GM12878 (cell line): Measurements from ENCODE around the gene CYP51A1. TPM values are rescaled to one million over a fixed set of nuclear protein-coding genes. Genes with fewer than 3 reads are reported as not detected.

ENCODE experiments used
- BHLHE40 ChIP-seq, 2 experiments: fragments of 450-650 bp in 1 of 2; IDR thresholded peaks; 2 replicates each; pipeline ENCODE4 v1.6.1; 2011 to 2017; ENCODE audit warnings: low read depth in 2 of 2, borderline replicate concordance in 1 of 2, improper control_type of control experiment in 1 of 2, low read length in 1 of 2, mild to moderate bottlenecking in 1 of 2
- CBX5 ChIP-seq: sonication (generic); IDR thresholded peaks from 2 replicates; pipeline ENCODE4 v1.6.1; 2016; ENCODE audit warnings: low read depth, moderate library complexity, mild to moderate bottlenecking, inconsistent platforms
- CHD1 ChIP-seq: IDR thresholded peaks from 2 replicates; pipeline ENCODE4 v1.6.1; 2012; ENCODE audit warnings: low read depth, low read length, improper control_type of control experiment
- EED ChIP-seq: sonication (generic); IDR thresholded peaks from 2 replicates; pipeline ENCODE4 v1.6.1; 2016; ENCODE audit warnings: antibody characterized with exemption, low read depth
- EP300 ChIP-seq, 2 experiments: fragments of 150-350 bp in 1 of 2; IDR thresholded peaks; 2 replicates each; pipeline ENCODE4 v1.6.1; 2011 to 2012; ENCODE audit warnings: low read depth in 2 of 2, low read length in 2 of 2, borderline replicate concordance in 1 of 2, improper control_type of control experiment in 1 of 2, inconsistent platforms in 1 of 2; ENCODE audit not compliant: control insufficient read depth in 1 of 2
- FOXM1 ChIP-seq: IDR thresholded peaks from 2 replicates; pipeline ENCODE4 v1.6.1; 2012; ENCODE audit warnings: low read depth, mild to moderate bottlenecking, inconsistent platforms, low read length, moderate library complexity
- MAX ChIP-seq: IDR thresholded peaks from 2 replicates; pipeline ENCODE4 v1.6.1; 2012; ENCODE audit warnings: low read depth, low read length, improper control_type of control experiment
- MEF2A ChIP-seq: IDR thresholded peaks from 2 replicates; pipeline ENCODE4 v1.6.1; 2011; ENCODE audit warnings: low read depth, mild to moderate bottlenecking, low read length, moderate library complexity; ENCODE audit not compliant: insufficient read depth
- MYB ChIP-seq: fragments of 150-350 bp; IDR thresholded peaks from 2 replicates; pipeline ENCODE4 v1.6.1; 2014; ENCODE audit warnings: mild to moderate bottlenecking, low read depth, low read length, borderline replicate concordance
- MYC ChIP-seq: IDR thresholded peaks from 2 replicates; pipeline ENCODE4 v1.6.1; 2011; ENCODE audit warnings: mild to moderate bottlenecking, low read length, moderate library complexity, inconsistent platforms; ENCODE audit not compliant: insufficient read depth, insufficient replicate concordance, insufficient read length, severe bottlenecking
- PAX8 ChIP-seq: fragments of 450-650 bp; IDR thresholded peaks from 2 replicates; pipeline ENCODE4 v1.6.1; 2017; ENCODE audit warnings: mild to moderate bottlenecking, moderate library complexity
- POLR2AphosphoS2 ChIP-seq: IDR thresholded peaks from 2 replicates; pipeline ENCODE4 v1.6.1; 2011; ENCODE audit warnings: low read depth, mild to moderate bottlenecking, low read length, improper control_type of control experiment, moderate library complexity
- POU2F2 ChIP-seq: IDR thresholded peaks from 3 replicates; pipeline ENCODE4 v1.6.1; 2011; ENCODE audit warnings: low read depth, mild to moderate bottlenecking, low read length, borderline replicate concordance
- RB1 ChIP-seq: fragments of 450-650 bp; formaldehyde crosslinking; IDR thresholded peaks from 2 replicates; pipeline ENCODE4 v1.6.1; 2017; ENCODE audit warnings: mild to moderate bottlenecking, borderline replicate concordance
- RBBP5 ChIP-seq: fragments of 200-600 bp; sonication (generic); conservative IDR thresholded peaks from 2 replicates; pipeline ENCODE4 v1.6.1; 2016
- SUZ12 ChIP-seq: fragments of 200-600 bp; sonication (generic); IDR thresholded peaks from one replicate; pipeline ENCODE4 v1.6.1; 2018; ENCODE audit warnings: antibody characterized with exemption, mild to moderate bottlenecking; ENCODE audit not compliant: unreplicated experiment
- TARDBP ChIP-seq: IDR thresholded peaks from 2 replicates; pipeline ENCODE4 v1.6.1; 2016; ENCODE audit warnings: borderline replicate concordance
- TCF3 ChIP-seq: IDR thresholded peaks from 2 replicates; pipeline ENCODE4 v1.6.1; 2012; ENCODE audit warnings: low read depth, mild to moderate bottlenecking, low read length, borderline replicate concordance; ENCODE audit not compliant: insufficient read depth
- ZSCAN29 ChIP-seq: fragments of 450-650 bp; IDR thresholded peaks from 2 replicates; pipeline ENCODE4 v1.6.1; 2017; ENCODE audit warnings: mild to moderate bottlenecking, moderate library complexity
- polyA plus RNA-seq, 11 experiments: library from polyadenylated mRNA; depleted of rRNA in 4 of 11; unstranded in 6 of 11; stranded (reverse) in 5 of 11; fragments of >200 nt; fragmentation: Nextera tagmentation in 4 of 11; fragmentation: Illumina TruSeq in 1 of 11; extraction: Ambion mirVana in 4 of 11; extraction: Trizol in 1 of 11; gene quantifications; 1 replicate in 1 of 11; 2 replicates in 10 of 11; pipeline versions ENCODE4 v1.2.1 to v1.2.3, GENCODE V29; 2011 to 2016; ENCODE audit warnings: inconsistent platforms in 2 of 11, missing spikeins in 2 of 11, low read depth in 1 of 11
- total RNA-seq, 4 experiments: library from RNA; depleted of rRNA in 3 of 4; stranded (reverse); fragments of >200 nt in 3 of 4; fragmentation: Illumina TruSeq in 1 of 4; extraction: Trizol in 1 of 4; gene quantifications; 2 replicates each; pipeline versions ENCODE4 v1.2.1 to v1.2.3, GENCODE V29; 2013 to 2021
- TF ChIP-seq, protein P1 (sequence below): IDR thresholded peaks from 2 replicates; pipeline ENCODE4 v1.6.1; 2012; ENCODE audit warnings: improper control_type of control experiment, low read depth, low read length; ENCODE audit not compliant: insufficient replicate concordance
- TF ChIP-seq, protein P2 (sequence below): fragments of 450-650 bp; IDR thresholded peaks from 2 replicates; pipeline ENCODE4 v1.6.1; 2017; ENCODE audit warnings: antibody characterized with exemption, mild to moderate bottlenecking, moderate library complexity

Gene CYP51A1
- total and polyA plus RNA-seq, 10 of the 15 experiments (the other 5 are each of a cell fraction or from before 2014, with no cell fraction given): 21.5 to 113 (median 61.8) TPM

DNA sequence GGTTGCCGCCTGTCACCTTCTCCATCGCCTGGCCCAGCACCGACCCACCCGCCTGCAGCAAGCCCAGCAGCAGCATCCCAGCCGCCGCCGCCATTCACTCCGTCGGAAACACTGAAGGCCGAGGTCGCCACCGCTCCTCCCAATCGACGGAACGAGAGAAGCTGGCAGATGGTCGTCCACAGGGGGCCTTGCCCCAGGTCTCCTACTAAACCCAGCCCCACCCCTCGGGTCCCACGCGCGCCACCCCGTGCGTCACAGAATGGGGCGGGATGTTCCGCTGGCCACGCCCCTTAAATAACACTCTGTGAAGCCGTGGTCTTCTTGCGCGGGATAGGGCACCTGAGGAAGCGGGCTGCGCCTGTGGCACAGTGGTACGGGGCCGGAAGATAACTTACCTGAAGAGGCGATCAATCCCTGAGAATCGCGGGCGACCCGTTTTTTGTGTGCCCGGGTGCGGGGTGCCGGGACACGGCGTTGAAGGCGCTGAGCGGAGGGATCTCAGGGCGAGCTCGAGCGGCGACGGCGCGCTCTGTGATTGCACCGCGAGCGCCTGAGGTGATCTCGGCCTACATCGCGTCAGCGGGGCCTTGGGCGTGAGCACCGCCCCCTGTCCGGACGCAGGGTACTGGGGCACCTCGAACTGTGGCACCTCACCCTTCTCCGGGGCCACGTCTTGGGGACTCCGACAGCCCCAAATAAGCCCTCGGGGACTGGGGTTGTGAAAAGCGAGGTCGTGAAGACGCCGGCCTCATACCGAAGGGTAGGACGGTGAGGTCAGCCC lies at the start of gene CYP51A1 (continued):
- TF ChIP-seq SUZ12 (no peak), MEF2A (no peak), CBX5 (peak; percentile 63; the same call in 1 of the 2 replicates), TARDBP (no peak; the same call in 1 of the 2 replicates), BHLHE40 (IDR thresholded peaks at IDR 0.05; ENCODE audit: borderline replicate concordance in 1 of 2, low read depth in 2 of 2, low read length in 1 of 2) (peak; percentile 73 to 78), FOXM1 (no peak), EP300 (IDR thresholded peaks at IDR 0.05; ENCODE audit: borderline replicate concordance in 1 of 2, control insufficient read depth in 1 of 2, low read depth in 2 of 2, low read length in 2 of 2) (0 out of 4 replicates have a peak, but pooled peaks of 1 of the 2 experiments have one; percentile 37), MAX (peak; percentile 39; the same call in 1 of the 2 replicates), TCF3 (0 out of 2 replicates have a peak, but pooled peaks have one; percentile 52), POU2F2 (peak; percentile 44; the same call in 2 of the 3 replicates), ZSCAN29 (no peak), CHD1 (peak; percentile 92; the same call in 1 of the 2 replicates), MYC (peak; percentile 25), EED (no peak), POLR2AphosphoS2 (peak; percentile 48; the same call in 1 of the 2 replicates), PAX8 (no peak), RBBP5 (no peak), MYB (no peak), RB1 (peak; percentile 98)
- TF ChIP-seq, protein P1, sequence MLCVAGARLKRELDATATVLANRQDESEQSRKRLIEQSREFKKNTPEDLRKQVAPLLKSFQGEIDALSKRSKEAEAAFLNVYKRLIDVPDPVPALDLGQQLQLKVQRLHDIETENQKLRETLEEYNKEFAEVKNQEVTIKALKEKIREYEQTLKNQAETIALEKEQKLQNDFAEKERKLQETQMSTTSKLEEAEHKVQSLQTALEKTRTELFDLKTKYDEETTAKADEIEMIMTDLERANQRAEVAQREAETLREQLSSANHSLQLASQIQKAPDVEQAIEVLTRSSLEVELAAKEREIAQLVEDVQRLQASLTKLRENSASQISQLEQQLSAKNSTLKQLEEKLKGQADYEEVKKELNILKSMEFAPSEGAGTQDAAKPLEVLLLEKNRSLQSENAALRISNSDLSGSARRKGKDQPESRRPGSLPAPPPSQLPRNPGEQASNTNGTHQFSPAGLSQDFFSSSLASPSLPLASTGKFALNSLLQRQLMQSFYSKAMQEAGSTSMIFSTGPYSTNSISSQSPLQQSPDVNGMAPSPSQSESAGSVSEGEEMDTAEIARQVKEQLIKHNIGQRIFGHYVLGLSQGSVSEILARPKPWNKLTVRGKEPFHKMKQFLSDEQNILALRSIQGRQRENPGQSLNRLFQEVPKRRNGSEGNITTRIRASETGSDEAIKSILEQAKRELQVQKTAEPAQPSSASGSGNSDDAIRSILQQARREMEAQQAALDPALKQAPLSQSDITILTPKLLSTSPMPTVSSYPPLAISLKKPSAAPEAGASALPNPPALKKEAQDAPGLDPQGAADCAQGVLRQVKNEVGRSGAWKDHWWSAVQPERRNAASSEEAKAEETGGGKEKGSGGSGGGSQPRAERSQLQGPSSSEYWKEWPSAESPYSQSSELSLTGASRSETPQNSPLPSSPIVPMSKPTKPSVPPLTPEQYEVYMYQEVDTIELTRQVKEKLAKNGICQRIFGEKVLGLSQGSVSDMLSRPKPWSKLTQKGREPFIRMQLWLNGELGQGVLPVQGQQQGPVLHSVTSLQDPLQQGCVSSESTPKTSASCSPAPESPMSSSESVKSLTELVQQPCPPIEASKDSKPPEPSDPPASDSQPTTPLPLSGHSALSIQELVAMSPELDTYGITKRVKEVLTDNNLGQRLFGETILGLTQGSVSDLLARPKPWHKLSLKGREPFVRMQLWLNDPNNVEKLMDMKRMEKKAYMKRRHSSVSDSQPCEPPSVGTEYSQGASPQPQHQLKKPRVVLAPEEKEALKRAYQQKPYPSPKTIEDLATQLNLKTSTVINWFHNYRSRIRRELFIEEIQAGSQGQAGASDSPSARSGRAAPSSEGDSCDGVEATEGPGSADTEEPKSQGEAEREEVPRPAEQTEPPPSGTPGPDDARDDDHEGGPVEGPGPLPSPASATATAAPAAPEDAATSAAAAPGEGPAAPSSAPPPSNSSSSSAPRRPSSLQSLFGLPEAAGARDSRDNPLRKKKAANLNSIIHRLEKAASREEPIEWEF: no peak
- TF ChIP-seq, protein P2, sequence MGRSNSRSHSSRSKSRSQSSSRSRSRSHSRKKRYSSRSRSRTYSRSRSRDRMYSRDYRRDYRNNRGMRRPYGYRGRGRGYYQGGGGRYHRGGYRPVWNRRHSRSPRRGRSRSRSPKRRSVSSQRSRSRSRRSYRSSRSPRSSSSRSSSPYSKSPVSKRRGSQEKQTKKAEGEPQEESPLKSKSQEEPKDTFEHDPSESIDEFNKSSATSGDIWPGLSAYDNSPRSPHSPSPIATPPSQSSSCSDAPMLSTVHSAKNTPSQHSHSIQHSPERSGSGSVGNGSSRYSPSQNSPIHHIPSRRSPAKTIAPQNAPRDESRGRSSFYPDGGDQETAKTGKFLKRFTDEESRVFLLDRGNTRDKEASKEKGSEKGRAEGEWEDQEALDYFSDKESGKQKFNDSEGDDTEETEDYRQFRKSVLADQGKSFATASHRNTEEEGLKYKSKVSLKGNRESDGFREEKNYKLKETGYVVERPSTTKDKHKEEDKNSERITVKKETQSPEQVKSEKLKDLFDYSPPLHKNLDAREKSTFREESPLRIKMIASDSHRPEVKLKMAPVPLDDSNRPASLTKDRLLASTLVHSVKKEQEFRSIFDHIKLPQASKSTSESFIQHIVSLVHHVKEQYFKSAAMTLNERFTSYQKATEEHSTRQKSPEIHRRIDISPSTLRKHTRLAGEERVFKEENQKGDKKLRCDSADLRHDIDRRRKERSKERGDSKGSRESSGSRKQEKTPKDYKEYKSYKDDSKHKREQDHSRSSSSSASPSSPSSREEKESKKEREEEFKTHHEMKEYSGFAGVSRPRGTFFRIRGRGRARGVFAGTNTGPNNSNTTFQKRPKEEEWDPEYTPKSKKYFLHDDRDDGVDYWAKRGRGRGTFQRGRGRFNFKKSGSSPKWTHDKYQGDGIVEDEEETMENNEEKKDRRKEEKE: no peak
